Measurements from ENCODE around the gene RNF149.

DNA sequence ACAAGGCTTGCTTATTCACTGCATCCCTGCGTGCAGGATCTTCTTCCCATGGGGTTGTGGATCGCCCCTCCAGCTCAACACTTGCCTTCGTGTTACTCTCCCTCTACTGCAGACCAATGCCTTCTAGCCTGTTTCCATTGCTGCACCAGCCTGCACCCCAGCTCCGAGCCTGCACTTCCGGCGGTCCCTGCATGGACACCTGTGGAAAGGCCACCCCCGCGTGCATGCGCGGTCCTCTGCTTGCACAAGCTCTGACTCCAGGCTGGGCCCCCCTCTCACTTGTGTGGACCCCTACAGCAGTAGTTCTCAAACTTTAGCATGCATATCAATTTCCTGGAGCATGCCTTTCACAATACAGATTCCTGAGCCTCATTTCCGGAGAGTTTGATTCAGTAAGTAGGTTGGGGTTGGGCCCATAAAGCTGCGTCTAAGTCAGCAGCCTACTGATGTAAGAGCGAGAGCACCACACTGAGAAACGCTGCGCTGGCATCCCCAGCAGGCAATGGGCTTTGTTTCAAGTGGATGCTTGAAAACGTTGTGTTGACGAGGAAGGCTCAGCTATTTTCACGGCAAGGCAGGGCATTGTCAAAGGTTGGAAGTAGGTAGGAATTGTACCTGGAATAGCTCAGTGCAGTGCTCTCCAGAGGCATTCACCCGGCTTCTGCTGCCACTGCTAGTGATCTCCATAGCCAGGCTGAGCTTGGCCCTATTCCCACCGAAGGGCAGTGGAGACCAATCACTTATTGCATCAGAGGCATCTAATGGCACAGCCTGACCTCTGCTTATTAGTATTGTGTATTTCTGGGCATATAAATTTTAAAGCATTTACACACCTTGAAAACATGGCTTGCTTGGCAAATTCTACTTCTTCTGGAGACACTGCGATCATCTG is 46.2 kb upstream of the RNF149 start:
- TF ChIP-seq, protein P1, sequence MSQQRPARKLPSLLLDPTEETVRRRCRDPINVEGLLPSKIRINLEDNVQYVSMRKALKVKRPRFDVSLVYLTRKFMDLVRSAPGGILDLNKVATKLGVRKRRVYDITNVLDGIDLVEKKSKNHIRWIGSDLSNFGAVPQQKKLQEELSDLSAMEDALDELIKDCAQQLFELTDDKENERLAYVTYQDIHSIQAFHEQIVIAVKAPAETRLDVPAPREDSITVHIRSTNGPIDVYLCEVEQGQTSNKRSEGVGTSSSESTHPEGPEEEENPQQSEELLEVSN (IDR thresholded peaks at IDR 0.05; ENCODE audit: borderline replicate concordance, low read depth), result no peak
- no peak for TF ChIP-seq POLR2A (IDR thresholded peaks at IDR 0.05; ENCODE audit: low read length)
- TF ChIP-seq, protein P2, sequence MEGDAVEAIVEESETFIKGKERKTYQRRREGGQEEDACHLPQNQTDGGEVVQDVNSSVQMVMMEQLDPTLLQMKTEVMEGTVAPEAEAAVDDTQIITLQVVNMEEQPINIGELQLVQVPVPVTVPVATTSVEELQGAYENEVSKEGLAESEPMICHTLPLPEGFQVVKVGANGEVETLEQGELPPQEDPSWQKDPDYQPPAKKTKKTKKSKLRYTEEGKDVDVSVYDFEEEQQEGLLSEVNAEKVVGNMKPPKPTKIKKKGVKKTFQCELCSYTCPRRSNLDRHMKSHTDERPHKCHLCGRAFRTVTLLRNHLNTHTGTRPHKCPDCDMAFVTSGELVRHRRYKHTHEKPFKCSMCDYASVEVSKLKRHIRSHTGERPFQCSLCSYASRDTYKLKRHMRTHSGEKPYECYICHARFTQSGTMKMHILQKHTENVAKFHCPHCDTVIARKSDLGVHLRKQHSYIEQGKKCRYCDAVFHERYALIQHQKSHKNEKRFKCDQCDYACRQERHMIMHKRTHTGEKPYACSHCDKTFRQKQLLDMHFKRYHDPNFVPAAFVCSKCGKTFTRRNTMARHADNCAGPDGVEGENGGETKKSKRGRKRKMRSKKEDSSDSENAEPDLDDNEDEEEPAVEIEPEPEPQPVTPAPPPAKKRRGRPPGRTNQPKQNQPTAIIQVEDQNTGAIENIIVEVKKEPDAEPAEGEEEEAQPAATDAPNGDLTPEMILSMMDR (IDR thresholded peaks at IDR 0.05), result no peak
- TF ChIP-seq, protein P3, sequence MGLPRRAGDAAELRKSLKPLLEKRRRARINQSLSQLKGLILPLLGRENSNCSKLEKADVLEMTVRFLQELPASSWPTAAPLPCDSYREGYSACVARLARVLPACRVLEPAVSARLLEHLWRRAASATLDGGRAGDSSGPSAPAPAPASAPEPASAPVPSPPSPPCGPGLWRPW (IDR thresholded peaks at IDR 0.05), result no peak
- no peak for TF ChIP-seq RFX5 (IDR thresholded peaks at IDR 0.05)
